IMR-90 (cell line): ENCODE data around the gene SNAP25. TPM values are rescaled to one million over a fixed set of nuclear protein-coding genes. Genes with fewer than 3 reads are reported as not detected.

ENCODE experiments used
- ATAC-seq: fragments of 200-7000 bp; cut with Tn5 transposase; 2 replicates; pipeline ENCODE4 v1.9.1; 2020; ENCODE audit warnings: low read depth, mild to moderate bottlenecking, moderate library complexity
- BruUV-seq: library from RNA; stranded (reverse); fragments of 400-500 nt; replicated peaks from 2 replicates; lab custom pipeline; 2021; lab: Mats Ljungman, UMichigan
- CTCF ChIA-PET: fragments of 300-600 bp; formaldehyde crosslinking; extraction: SDS; loops from one replicate; lab custom pipeline; 2021; ENCODE audit warnings: antibody characterized with exemption; lab: Yijun Ruan, JAX
- POLR2A ChIA-PET: fragments of 300-600 bp; sonication (Branson Sonifier 250); formaldehyde crosslinking; loops from one replicate; lab custom pipeline; 2022; ENCODE audit warnings: antibody characterized with exemption; ENCODE audit not compliant: unreplicated experiment; lab: Charles Lee
- DNase-seq: peaks from one replicate; pipeline ENCODE4 v3.0.0; 2013
- H2AFZ ChIP-seq: replicated peaks from 2 replicates; pipeline ENCODE3; 2013; ENCODE audit warnings: low read length, mild to moderate bottlenecking; ENCODE audit not compliant: poor library complexity
- H2AK5ac ChIP-seq: 2 replicates; pipeline ENCODE4 v1.6.1; 2013; ENCODE audit warnings: low read depth, low read length, inconsistent platforms
- H2AK9ac ChIP-seq: replicated peaks from 2 replicates; pipeline ENCODE3; 2013; ENCODE audit warnings: mild to moderate bottlenecking, low read depth, low read length, moderate library complexity; ENCODE audit not compliant: poor library complexity
- H2BK120ac ChIP-seq: 2 replicates; pipeline ENCODE4 v1.6.1; 2013; ENCODE audit warnings: low read depth, low read length, inconsistent platforms
- H2BK15ac ChIP-seq: 3 replicates; pipeline ENCODE4 v1.6.1; 2013; ENCODE audit warnings: low read depth, low read length, inconsistent platforms
- H2BK20ac ChIP-seq: 2 replicates; pipeline ENCODE4 v1.6.1; 2013; ENCODE audit warnings: low read depth, mild to moderate bottlenecking, inconsistent platforms, low read length, moderate library complexity
- H2BK5ac ChIP-seq: 2 replicates; pipeline ENCODE4 v1.6.1; 2013; ENCODE audit warnings: mild to moderate bottlenecking, low read depth, low read length, inconsistent platforms; ENCODE audit not compliant: poor library complexity, severe bottlenecking
- H3K14ac ChIP-seq: replicated peaks from 2 replicates; pipeline ENCODE4 v1.6.1; 2013; ENCODE audit warnings: low read depth, low read length, inconsistent platforms
- H3K18ac ChIP-seq: 2 replicates; pipeline ENCODE4 v1.6.1; 2013; ENCODE audit warnings: low read depth, low read length, control low read depth
- H3K23ac ChIP-seq: 2 replicates; pipeline ENCODE4 v1.6.1; 2013; ENCODE audit warnings: low read depth, low read length, inconsistent platforms
- H3K27ac ChIP-seq: 2 replicates; pipeline ENCODE4 v1.5.1; 2013; ENCODE audit warnings: mild to moderate bottlenecking, control low read depth, low read length; ENCODE audit not compliant: insufficient read depth
- H3K27me3 ChIP-seq: 2 replicates; pipeline ENCODE4 v1.6.1; 2013; ENCODE audit warnings: low read length; ENCODE audit not compliant: control insufficient read depth, insufficient read depth
- H3K36me3 ChIP-seq: 2 replicates; pipeline ENCODE4 v1.6.1; 2013; ENCODE audit warnings: low read length, mixed read lengths; ENCODE audit not compliant: control insufficient read depth, insufficient read depth
- H3K4ac ChIP-seq: 2 replicates; pipeline ENCODE4 v1.6.1; 2013; ENCODE audit warnings: low read depth, low read length, inconsistent platforms
- H3K4me1 ChIP-seq: 2 replicates; pipeline ENCODE4 v1.6.1; 2013; ENCODE audit warnings: low read length, mixed read lengths; ENCODE audit not compliant: control insufficient read depth, insufficient read depth
- H3K4me2 ChIP-seq: 2 replicates; pipeline ENCODE4 v1.6.1; 2013; ENCODE audit warnings: low read depth, mild to moderate bottlenecking, control low read depth, low read length, moderate library complexity
- H3K4me3 ChIP-seq: 2 replicates; pipeline ENCODE4 v1.5.1; 2013; ENCODE audit warnings: low read depth, mild to moderate bottlenecking, control low read depth, low read length, moderate library complexity; ENCODE audit not compliant: insufficient read depth
- H3K56ac ChIP-seq: 2 replicates; pipeline ENCODE4 v1.6.1; 2013; ENCODE audit warnings: low read length, inconsistent platforms; ENCODE audit not compliant: insufficient read depth; ENCODE audit errors: extremely low read depth
- H3K79me1 ChIP-seq, 2 experiments: 2 replicates each; pipeline ENCODE4 v1.6.1; 2013; ENCODE audit warnings: low read length in 2 of 2, inconsistent platforms in 1 of 2, low read depth in 1 of 2
- H3K9ac ChIP-seq: 2 replicates; pipeline ENCODE4 v1.6.1; 2013; ENCODE audit warnings: low read depth, low read length, control low read depth
- H3K9me1 ChIP-seq: 2 replicates; pipeline ENCODE4 v1.6.1; 2013; ENCODE audit warnings: low read length, inconsistent platforms; ENCODE audit not compliant: insufficient read depth
- H3K9me3 ChIP-seq: 2 replicates; pipeline ENCODE4 v1.6.1; 2013; ENCODE audit warnings: low read length; ENCODE audit not compliant: control insufficient read depth, insufficient read depth
- H4K20me1 ChIP-seq: 2 replicates; pipeline ENCODE4 v1.6.1; 2013; ENCODE audit warnings: low read length, inconsistent platforms; ENCODE audit not compliant: insufficient read depth
- H4K5ac ChIP-seq: 2 replicates; pipeline ENCODE4 v1.6.1; 2013; ENCODE audit warnings: mild to moderate bottlenecking, low read depth, low read length, control low read depth
- H4K8ac ChIP-seq, 2 experiments: 2 replicates each; pipeline ENCODE4 v1.6.1; 2013; ENCODE audit warnings: low read depth in 2 of 2, low read length in 2 of 2, control low read depth in 1 of 2, inconsistent platforms in 1 of 2
- H4K91ac ChIP-seq: 2 replicates; pipeline ENCODE4 v1.6.1; 2013; ENCODE audit warnings: low read depth, low read length, inconsistent platforms; ENCODE audit not compliant: insufficient read depth
- CEBPB ChIP-seq: IDR thresholded peaks from 2 replicates; pipeline ENCODE4 v1.6.1; 2012; ENCODE audit warnings: low read depth, low read length, improper control_type of control experiment
- CHD1 ChIP-seq: IDR thresholded peaks from 2 replicates; pipeline ENCODE4 v1.6.1; 2012; ENCODE audit warnings: low read depth, low read length, improper control_type of control experiment
- FOS ChIP-seq: fragments of 150-350 bp; IDR thresholded peaks from 2 replicates; pipeline ENCODE4 v1.6.1; 2016; ENCODE audit warnings: low read depth, low read length
- MAFK ChIP-seq: IDR thresholded peaks from 2 replicates; pipeline ENCODE4 v1.6.1; 2012; ENCODE audit warnings: low read depth, low read length, improper control_type of control experiment
- MAZ ChIP-seq: IDR thresholded peaks from 2 replicates; pipeline ENCODE4 v1.6.1; 2012; ENCODE audit warnings: low read depth, mild to moderate bottlenecking, low read length, improper control_type of control experiment, moderate library complexity, borderline replicate concordance
- NFE2L2 ChIP-seq: fragments of 150-350 bp; IDR thresholded peaks from 2 replicates; pipeline ENCODE4 v1.6.1; 2016; ENCODE audit warnings: low read depth, mild to moderate bottlenecking, low read length
- POLR2A ChIP-seq: IDR thresholded peaks from 2 replicates; pipeline ENCODE4 v1.6.1; 2012; ENCODE audit warnings: mild to moderate bottlenecking, low read depth, low read length
- RAD21 ChIP-seq: IDR thresholded peaks from 2 replicates; pipeline ENCODE4 v1.6.1; 2012; ENCODE audit warnings: low read length, improper control_type of control experiment
- RFX5 ChIP-seq: IDR thresholded peaks from 2 replicates; pipeline ENCODE4 v1.8.0; 2012; ENCODE audit warnings: low read depth, mild to moderate bottlenecking, low read length, moderate library complexity
- WGBS, 2 experiments: methylation state at CpG; one replicate each; pipeline versions ENCODE4 v1.1.5 to v1.1.7; 2013; ENCODE audit warnings: missing lambda C conversion rate in 2 of 2; ENCODE audit not compliant: insufficient read length in 1 of 2; ENCODE audit errors: extremely low coverage in 2 of 2; 5-methylcytosine and 5-hydroxymethylcytosine counted together
- dilution Hi-C: fragments of 300-500 bp; cut with HindIII; formaldehyde crosslinking; loops from one replicate; pipeline ENCODE4 v1.14.3; 2018; ENCODE audit warnings: low sequenced_read_pairs; ENCODE audit not compliant: unreplicated experiment
- in situ Hi-C: fragments of 300-500 bp; cut with MboI; formaldehyde crosslinking; loops from 3 replicates; pipeline ENCODE4 v1.14.3; 2019; ENCODE audit warnings: low sequenced_read_pairs, inconsistent platforms, mixed read lengths
- intact Hi-C: fragments of 100-400 bp; cut with micrococcal nuclease; formaldehyde crosslinking; loops from 2 replicates; pipeline ENCODE4 v1.10.0; 2022
- polyA plus RNA-seq, 3 experiments: library from polyadenylated mRNA; depleted of rRNA; stranded (reverse); fragments of >200 nt; gene quantifications; 2 replicates each; pipeline ENCODE4 v1.2.3, GENCODE V29; 2012; ENCODE audit warnings: low replicate concordance in 1 of 3
- total RNA-seq: library from RNA; depleted of rRNA; stranded (reverse); fragments of >200 nt; gene quantifications from 2 replicates; pipeline ENCODE4 v1.2.3, GENCODE V29; 2012
- TF ChIP-seq, protein P1 (sequence below): fragments of 150-350 bp; IDR thresholded peaks from 2 replicates; pipeline ENCODE4 v1.6.1; 2016; ENCODE audit warnings: low read depth, mild to moderate bottlenecking, low read length, moderate library complexity, borderline replicate concordance
- TF ChIP-seq, protein P2 (sequence below): conservative IDR thresholded peaks from 2 replicates; pipeline ENCODE4 v1.5.1; 2012; ENCODE audit warnings: mild to moderate bottlenecking, low read depth, low read length, improper control_type of control experiment

The SNAP25 gene
- total and polyA plus RNA-seq, 2 of the 4 experiments (the other 2 are of a cell fraction) = 1.1 to 2.8 TPM

DNA sequence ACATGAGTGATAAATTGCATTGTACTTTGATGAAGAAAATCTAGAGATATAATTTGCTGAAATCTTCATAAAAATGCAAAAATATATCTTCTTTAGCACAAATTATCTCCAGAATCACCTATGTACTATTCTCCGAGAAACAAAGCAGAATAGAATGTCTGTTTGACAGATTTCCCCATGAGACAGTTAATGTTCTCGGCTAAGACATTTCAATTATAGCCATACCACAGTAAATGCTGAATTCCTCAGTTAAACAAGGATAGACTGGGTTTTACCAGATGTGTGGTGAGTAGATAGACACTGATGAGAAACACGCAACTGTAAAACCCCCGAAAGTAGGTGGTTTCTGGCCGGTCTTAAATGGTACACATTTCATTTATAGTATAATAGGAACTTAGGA lies 69.8 kb downstream of the SNAP25 start:
- H3K27me3 ChIP-seq = no peaks in the 10 kb centered on the region
- H4K20me1 ChIP-seq = no peaks in the 10 kb centered on the region
- H3K9me3 ChIP-seq = no peaks in the 10 kb centered on the region
- ChIA-PET CTCF (no interaction called here), POLR2A (no interaction called here)
- H3K4ac ChIP-seq = no peak overlapping the region
- TF ChIP-seq MAFK (no peak), FOS (no peak), CHD1 (no peak), MAZ (no peak), POLR2A (no peak), CEBPB (no peak), RFX5 (no peak), NFE2L2 (no peak), RAD21 (no peak)
- TF ChIP-seq, protein P1, sequence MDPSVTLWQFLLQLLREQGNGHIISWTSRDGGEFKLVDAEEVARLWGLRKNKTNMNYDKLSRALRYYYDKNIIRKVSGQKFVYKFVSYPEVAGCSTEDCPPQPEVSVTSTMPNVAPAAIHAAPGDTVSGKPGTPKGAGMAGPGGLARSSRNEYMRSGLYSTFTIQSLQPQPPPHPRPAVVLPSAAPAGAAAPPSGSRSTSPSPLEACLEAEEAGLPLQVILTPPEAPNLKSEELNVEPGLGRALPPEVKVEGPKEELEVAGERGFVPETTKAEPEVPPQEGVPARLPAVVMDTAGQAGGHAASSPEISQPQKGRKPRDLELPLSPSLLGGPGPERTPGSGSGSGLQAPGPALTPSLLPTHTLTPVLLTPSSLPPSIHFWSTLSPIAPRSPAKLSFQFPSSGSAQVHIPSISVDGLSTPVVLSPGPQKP = no peak
- TF ChIP-seq, protein P2, sequence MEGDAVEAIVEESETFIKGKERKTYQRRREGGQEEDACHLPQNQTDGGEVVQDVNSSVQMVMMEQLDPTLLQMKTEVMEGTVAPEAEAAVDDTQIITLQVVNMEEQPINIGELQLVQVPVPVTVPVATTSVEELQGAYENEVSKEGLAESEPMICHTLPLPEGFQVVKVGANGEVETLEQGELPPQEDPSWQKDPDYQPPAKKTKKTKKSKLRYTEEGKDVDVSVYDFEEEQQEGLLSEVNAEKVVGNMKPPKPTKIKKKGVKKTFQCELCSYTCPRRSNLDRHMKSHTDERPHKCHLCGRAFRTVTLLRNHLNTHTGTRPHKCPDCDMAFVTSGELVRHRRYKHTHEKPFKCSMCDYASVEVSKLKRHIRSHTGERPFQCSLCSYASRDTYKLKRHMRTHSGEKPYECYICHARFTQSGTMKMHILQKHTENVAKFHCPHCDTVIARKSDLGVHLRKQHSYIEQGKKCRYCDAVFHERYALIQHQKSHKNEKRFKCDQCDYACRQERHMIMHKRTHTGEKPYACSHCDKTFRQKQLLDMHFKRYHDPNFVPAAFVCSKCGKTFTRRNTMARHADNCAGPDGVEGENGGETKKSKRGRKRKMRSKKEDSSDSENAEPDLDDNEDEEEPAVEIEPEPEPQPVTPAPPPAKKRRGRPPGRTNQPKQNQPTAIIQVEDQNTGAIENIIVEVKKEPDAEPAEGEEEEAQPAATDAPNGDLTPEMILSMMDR = no peak
- peaks cover 1% of the 10 kb centered on the region; the same call in 1 of the 2 replicates for H3K4me1 ChIP-seq
- no peak overlapping the region for H2AK5ac ChIP-seq
- H2BK20ac ChIP-seq = no peak overlapping the region
- no peak overlapping the region for H2AK9ac ChIP-seq
- H3K4me2 ChIP-seq = no peak overlapping the region
- H3K18ac ChIP-seq = no peak overlapping the region
- H3K79me1 ChIP-seq = no peaks in the 10 kb centered on the region
- DNase-seq = no peak
- no peak overlapping the region for H2BK5ac ChIP-seq
- in situ Hi-C loops = no loop called here
- no peak overlapping the region for H3K14ac ChIP-seq
- intact Hi-C loops = no loop called here
- no peak overlapping the region for H4K91ac ChIP-seq
- H3K9ac ChIP-seq = no peak overlapping the region
- H3K56ac ChIP-seq = no peak overlapping the region
- dilution Hi-C loops = no loop called here
- H4K5ac ChIP-seq = no peak overlapping the region
- H3K36me3 ChIP-seq = peaks cover 4% of the 10 kb centered on the region
- no peak overlapping the region for H2AFZ ChIP-seq
- no peaks in the 10 kb centered on the region for H3K9me1 ChIP-seq
- H3K23ac ChIP-seq = no peak overlapping the region
- BruUV-seq = no TSS peak
- H3K4me3 ChIP-seq = no peak overlapping the region
- no peak overlapping the region for H2BK15ac ChIP-seq
- no CpG with 5 or more reads among the region's 5 CpGs for WGBS, 2 experiments
- no peak overlapping the region for H3K27ac ChIP-seq
- H2BK120ac ChIP-seq = no peak overlapping the region
- ATAC-seq = no peak
- no peak overlapping the region for H4K8ac ChIP-seq
